Measurements from ENCODE around the gene F7.
"Not testable (repeated sequence)": the region's sequence is repeated elsewhere in the genome, so short reads cannot be mapped to it uniquely, and the experiment has no call there.

The F7 gene

GRCh38 chr13:113072376-113072775, 33.2 kb upstream of the F7 start:
- no peak for DNase-seq (ENCODE audit: low spot score)

GRCh38 chr13:113073942-113074341, 31.6 kb upstream of the F7 start:
- DNase-seq (ENCODE audit: low spot score): no peak

DNA sequence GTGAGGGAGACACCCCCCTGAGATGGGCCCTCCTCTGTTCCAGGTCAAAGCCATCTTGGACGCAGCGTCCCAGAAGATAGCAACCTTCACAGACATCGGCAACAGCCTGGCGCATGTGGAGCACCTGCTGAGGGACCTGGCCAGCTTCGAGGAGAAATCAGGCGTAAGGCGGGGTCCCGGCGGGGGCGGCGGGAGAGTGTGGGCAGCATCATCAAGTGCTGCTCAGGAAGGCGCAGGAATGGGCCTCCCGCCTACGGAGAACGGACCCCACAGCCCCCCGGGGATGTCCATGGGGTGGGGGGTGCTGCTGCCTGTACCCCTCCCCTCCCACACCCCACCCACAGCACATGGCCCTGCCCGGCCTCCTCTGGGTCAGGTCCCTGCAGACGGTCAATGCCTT, 31.2 kb upstream of the F7 start:
- no peak for DNase-seq (ENCODE audit: low spot score)

- no peak for DNase-seq (ENCODE audit: low spot score)
Measured at GRCh38 chr13:113074876-113075275, 30.7 kb upstream of the F7 start.

- DNase-seq (ENCODE audit: low spot score): no peak
Measured at GRCh38 chr13:113075711-113076110, 29.9 kb upstream of the F7 start.

DNA sequence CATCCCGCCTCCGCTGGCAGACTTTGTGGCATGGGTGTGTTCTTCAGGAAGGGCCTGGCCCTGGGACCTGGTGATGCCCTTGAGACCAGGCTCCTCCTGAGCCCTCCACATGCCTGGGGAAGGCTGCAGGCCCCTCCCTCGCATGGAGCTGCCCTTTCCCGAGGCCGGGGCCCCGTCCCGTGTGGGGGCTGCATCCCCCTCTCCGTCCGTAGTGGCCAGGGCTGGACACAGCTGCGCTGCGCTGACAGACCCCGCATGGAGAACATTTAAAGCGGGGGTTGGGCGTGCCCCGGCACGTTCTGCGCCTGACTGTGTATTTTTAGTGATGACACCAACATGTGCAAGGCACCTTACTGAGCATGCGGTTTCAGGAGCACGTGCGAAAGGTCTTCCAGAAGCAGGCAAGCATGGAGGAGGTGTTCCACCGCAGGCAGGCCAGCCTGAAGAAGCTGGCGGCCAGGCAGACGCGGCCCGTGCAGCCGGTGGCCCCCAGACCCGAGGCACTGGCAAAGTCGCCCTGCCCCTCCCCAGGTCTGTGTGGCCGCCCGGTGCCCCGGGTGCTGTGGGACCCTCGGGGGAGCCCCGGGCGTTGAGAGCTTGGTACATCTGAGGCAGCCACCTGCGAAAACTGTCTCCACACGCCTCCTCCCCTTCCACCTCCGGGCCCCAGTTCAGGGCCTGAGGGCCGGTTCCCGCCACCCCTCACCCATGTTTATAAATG, 28.8 kb upstream of the F7 start:
- DNase-seq (ENCODE audit: low spot score): no peak

- DNase-seq (ENCODE audit: low spot score): no peak
Measured at GRCh38 chr13:113077566-113077952, 28.0 kb upstream of the F7 start.

- no peak for DNase-seq (ENCODE audit: low spot score)
Measured at GRCh38 chr13:113077953-113078901, 27.4 kb upstream of the F7 start.

DNA sequence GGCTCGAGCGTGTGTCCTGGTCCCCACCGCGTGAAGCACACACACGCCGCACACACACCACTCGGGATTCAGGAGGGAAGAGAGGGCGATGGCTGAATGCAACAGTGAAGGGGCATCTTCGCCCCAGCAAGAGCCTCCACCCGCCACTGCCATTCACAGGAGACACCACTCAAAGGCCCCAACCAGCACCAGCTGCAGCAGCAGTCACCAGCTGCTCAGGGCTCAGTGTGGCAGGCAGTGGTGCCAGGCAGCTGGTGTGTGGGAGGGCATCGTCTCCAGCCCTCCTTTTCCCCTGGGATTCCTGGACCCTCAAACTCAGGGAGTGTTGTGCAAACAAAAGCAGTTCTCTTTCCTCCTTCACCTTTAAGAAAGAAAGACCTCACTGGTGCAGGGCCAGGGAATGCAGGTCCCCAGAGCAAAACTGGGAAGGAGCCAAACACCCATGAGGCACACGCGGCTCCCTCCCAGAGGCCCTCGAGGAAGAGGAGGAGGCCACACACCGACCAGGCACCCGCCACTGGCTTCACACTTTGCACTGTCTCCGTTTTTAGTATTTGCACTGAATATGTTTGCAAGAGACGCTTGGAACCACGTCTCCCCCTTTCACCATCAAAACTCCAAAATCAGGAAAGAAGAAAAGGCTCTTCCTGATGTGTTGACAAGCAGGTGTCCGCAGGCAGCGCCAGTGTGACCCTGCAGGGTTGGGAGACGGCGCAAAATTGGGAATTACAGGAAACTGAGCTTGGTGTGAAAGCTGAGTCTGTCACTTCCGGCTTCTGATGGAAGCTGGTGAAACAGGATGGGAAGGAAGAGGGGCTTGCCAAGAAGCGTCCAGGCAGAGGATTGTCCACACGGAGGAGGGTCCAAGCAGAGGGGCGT, 26.4 kb upstream of the F7 start:
- DNase-seq (ENCODE audit: low spot score): no peak

DNA sequence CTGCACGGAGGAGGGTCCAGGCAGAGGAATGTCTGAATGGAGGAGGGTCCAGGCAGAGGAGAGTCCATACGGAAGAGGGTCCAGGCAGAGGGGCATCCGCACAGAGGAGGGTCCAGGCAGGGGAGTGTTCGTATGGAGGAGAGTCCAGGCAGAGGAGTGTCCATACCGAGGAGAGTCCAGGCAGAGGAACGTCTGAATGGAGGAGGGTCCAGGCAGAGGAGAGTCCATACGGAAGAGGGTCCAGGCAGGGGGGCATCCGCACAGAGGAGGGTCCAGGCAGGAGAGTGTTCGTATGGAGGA, 25.9 kb upstream of the F7 start:
- not testable (repeated sequence) for DNase-seq (ENCODE audit: low spot score)

- no peak for DNase-seq (ENCODE audit: low spot score)
Measured at GRCh38 chr13:113080361-113080831, 25.2 kb upstream of the F7 start.

GRCh38 chr13:113080901-113081521, 24.6 kb upstream of the F7 start:
- no peak for DNase-seq (ENCODE audit: low spot score)

- DNase-seq (ENCODE audit: low spot score): no peak
Measured at GRCh38 chr13:113082198-113083021, 23.2 kb upstream of the F7 start.

GRCh38 chr13:113083022-113083373, 22.6 kb upstream of the F7 start:
- no peak for DNase-seq (ENCODE audit: low spot score)

GRCh38 chr13:113083402-113084061, 22.1 kb upstream of the F7 start:
- DNase-seq (ENCODE audit: low spot score): no peak

- DNase-seq (ENCODE audit: low spot score): no peak
Measured at GRCh38 chr13:113084094-113084942, 21.3 kb upstream of the F7 start.

GRCh38 chr13:113084943-113085540, 20.5 kb upstream of the F7 start:
- no peak for DNase-seq (ENCODE audit: low spot score)

DNA sequence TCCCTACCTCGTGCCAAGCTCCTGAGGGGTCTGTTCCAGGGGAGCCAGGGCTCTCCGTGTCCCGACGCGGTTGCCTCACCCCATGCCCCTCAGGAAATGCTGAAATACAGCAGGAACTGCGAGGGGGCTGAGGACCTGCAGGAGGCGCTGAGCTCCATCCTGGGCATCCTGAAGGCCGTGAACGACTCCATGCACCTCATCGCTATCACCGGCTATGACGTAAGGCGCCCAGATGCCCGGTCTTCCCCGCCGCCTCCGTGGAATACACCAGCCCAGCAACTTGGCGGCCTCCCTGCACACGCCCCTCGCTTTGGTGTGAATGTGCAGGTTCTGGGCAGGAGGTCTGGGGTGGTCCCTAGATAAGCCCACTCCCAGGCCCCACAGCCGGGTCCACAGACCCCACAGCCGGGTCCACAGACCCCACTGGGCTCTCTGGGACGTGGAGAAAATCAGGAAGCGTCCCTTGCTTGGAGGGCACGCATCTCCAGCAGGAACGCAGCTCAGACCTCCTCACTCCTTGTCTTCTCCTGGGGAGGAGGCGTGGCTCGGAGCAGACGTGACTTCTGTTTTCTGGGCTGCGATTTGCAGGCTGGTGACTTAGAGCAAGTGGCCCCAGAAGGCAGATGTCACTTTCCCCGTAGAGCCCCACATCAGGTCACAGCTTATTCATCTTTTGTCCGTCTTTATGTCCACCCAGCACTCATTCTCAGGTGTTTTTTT, 19.4 kb upstream of the F7 start:
- no peak for DNase-seq (ENCODE audit: low spot score)
